Measurements from ENCODE around the gene PARVG. TPM values are rescaled to one million over a fixed set of nuclear protein-coding genes. Genes with fewer than 3 reads are reported as not detected.

PARVG gene
- total and polyA plus RNA-seq, 2 donors (not counting 3 experiments of a cell fraction or from before 2014, with no cell fraction given): 0.82 TPM; not detected in 1

DNA sequence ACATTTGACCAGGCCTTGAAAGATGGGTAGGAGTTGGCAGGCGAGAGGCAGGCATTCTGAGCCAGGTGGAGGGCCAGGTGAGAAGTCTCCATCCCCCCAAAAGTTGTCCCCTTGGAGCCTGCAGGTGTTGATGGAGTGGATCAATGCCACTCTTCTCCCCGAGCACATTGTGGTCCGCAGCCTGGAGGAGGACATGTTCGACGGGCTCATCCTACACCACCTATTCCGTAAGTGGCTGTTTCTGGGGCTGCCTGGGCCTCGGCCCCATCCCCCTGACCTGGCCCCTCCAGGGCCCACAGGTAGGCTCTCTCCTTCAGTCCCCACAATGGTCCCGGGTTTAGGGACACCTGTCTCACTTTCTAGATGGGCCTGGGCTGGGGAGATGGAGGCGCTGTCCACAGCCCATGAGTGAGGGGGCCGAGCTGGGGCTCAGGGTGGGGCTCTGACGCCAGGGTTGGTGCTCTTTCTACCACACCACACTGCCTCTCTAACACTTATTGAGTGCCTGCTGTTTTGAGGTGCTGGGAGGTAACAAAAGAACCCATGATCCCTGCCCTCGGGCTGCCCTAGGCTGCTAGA is 7.0 kb downstream of the PARVG start:
- intact Hi-C loops (cut with micrococcal nuclease) (no loop called here), dilution Hi-C loops (cut with MboI; ENCODE audit: extremely low pct_ligation_motif_present, low sequenced_read_pairs) (no loop called here)
- Histone ChIP-seq H3K27ac (ENCODE audit: insufficient read depth, low read depth, low read length) (no peak overlapping the region), H3K36me3 (ENCODE audit: control insufficient read depth in 2 of 2, extremely low read depth in 1 of 2, insufficient read depth in 2 of 2, low read length in 2 of 2) (no peaks in the 10 kb centered on the region), H3K9ac (replicated peaks; ENCODE audit: extremely low read depth, insufficient read depth, low read length) (no peak overlapping the region), H3K4me1 (ENCODE audit: control insufficient read depth, extremely low read depth, insufficient read depth, low read length) (no peaks in the 10 kb centered on the region), H2AFZ (ENCODE audit: low read depth, low read length) (no peak overlapping the region), H3K4me3 (replicated peaks in 1 of 3; ENCODE audit: insufficient read depth in 1 of 3, low read depth in 1 of 3, low read length in 3 of 3) (no peak overlapping the region), H3K27me3 (ENCODE audit: control insufficient read depth in 2 of 2, insufficient read depth in 2 of 2, low read length in 2 of 2) (no peaks in the 10 kb centered on the region), H3K4me2 (ENCODE audit: insufficient read depth, low read length) (no peak overlapping the region), H3K9me1 (replicated peaks; ENCODE audit: control insufficient read depth, extremely low read depth, insufficient read depth, low read length) (no peaks in the 10 kb centered on the region), H4K20me1 (replicated peaks; ENCODE audit: control insufficient read depth, extremely low read depth, insufficient read depth, low read length) (no peaks in the 10 kb centered on the region), H3K79me2 (ENCODE audit: control insufficient read depth, insufficient read depth, low read length) (no peaks in the 10 kb centered on the region), H3K9me3 (replicated peaks; ENCODE audit: control insufficient read depth, insufficient read depth, low read length) (no peaks in the 10 kb centered on the region)
- CTCF ChIA-PET: no interaction called here
- POLR2A ChIA-PET: no interaction called here
- BruUV-seq (replicated peaks): no TSS peak
- no peak for DNase-seq (ENCODE audit: low read depth, low spot score)
- TF ChIP-seq POLR2A (IDR thresholded peaks at IDR 0.05; ENCODE audit: low read depth, low read length) (no peak), MYC (IDR thresholded peaks at IDR 0.05; ENCODE audit: low read depth, low read length) (no peak), CTCF (IDR thresholded peaks at IDR 0.05; ENCODE audit: extremely low read depth in 1 of 2, insufficient read depth in 1 of 2, low read depth in 1 of 2, low read length in 2 of 2) (no peak), GATA2 (IDR thresholded peaks at IDR 0.05; ENCODE audit: insufficient read depth, insufficient read length, low read depth, low read length) (no peak), FOS (IDR thresholded peaks at IDR 0.05; ENCODE audit: borderline replicate concordance, insufficient read depth, low read length) (no peak), JUN (IDR thresholded peaks at IDR 0.05; ENCODE audit: borderline replicate concordance, insufficient read depth, insufficient read length, low read depth) (no peak), EZH2 (IDR thresholded peaks at IDR 0.05; ENCODE audit: borderline replicate concordance, low read depth, low read length, severe bottlenecking) (no peak), POLR2AphosphoS5 (IDR thresholded peaks at IDR 0.05; ENCODE audit: insufficient read depth, low read depth, low read length) (no peak), MAX (IDR thresholded peaks at IDR 0.05; ENCODE audit: insufficient read depth, insufficient read length) (no peak)
- FAIRE-seq: no peak

Measured in endothelial cell of umbilical vein (primary cell).